ENCODE measurements around the gene ITIH3. TPM values are rescaled to one million over a fixed set of nuclear protein-coding genes. Genes with fewer than 3 reads are reported as not detected.

Gene ITIH3
- total and polyA plus RNA-seq, 2 of the 8 experiments (the other 6 are each of a cell fraction or from before 2014, with no cell fraction given) = not detected

DNA sequence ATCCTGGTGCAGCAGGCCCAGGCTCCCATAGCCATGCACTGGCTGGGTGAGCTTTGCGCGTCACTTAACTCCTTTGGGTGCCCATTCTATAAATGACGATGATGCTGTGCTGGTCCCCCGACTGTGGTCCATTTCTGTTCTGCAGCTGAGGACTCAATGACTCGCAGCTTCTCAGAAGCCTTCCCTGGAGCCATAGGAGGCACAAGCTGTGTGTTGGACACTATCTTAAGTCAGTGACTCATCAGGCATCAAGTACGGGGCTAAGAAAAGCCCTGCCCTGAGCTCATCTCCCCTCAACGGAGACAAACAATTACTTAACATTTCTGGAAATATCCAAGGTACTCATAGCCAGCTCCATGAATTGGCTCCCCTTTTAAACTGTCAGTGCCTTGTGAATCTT, 54.0 kb downstream of the ITIH3 start (continued):
- TF ChIP-seq, protein P1, sequence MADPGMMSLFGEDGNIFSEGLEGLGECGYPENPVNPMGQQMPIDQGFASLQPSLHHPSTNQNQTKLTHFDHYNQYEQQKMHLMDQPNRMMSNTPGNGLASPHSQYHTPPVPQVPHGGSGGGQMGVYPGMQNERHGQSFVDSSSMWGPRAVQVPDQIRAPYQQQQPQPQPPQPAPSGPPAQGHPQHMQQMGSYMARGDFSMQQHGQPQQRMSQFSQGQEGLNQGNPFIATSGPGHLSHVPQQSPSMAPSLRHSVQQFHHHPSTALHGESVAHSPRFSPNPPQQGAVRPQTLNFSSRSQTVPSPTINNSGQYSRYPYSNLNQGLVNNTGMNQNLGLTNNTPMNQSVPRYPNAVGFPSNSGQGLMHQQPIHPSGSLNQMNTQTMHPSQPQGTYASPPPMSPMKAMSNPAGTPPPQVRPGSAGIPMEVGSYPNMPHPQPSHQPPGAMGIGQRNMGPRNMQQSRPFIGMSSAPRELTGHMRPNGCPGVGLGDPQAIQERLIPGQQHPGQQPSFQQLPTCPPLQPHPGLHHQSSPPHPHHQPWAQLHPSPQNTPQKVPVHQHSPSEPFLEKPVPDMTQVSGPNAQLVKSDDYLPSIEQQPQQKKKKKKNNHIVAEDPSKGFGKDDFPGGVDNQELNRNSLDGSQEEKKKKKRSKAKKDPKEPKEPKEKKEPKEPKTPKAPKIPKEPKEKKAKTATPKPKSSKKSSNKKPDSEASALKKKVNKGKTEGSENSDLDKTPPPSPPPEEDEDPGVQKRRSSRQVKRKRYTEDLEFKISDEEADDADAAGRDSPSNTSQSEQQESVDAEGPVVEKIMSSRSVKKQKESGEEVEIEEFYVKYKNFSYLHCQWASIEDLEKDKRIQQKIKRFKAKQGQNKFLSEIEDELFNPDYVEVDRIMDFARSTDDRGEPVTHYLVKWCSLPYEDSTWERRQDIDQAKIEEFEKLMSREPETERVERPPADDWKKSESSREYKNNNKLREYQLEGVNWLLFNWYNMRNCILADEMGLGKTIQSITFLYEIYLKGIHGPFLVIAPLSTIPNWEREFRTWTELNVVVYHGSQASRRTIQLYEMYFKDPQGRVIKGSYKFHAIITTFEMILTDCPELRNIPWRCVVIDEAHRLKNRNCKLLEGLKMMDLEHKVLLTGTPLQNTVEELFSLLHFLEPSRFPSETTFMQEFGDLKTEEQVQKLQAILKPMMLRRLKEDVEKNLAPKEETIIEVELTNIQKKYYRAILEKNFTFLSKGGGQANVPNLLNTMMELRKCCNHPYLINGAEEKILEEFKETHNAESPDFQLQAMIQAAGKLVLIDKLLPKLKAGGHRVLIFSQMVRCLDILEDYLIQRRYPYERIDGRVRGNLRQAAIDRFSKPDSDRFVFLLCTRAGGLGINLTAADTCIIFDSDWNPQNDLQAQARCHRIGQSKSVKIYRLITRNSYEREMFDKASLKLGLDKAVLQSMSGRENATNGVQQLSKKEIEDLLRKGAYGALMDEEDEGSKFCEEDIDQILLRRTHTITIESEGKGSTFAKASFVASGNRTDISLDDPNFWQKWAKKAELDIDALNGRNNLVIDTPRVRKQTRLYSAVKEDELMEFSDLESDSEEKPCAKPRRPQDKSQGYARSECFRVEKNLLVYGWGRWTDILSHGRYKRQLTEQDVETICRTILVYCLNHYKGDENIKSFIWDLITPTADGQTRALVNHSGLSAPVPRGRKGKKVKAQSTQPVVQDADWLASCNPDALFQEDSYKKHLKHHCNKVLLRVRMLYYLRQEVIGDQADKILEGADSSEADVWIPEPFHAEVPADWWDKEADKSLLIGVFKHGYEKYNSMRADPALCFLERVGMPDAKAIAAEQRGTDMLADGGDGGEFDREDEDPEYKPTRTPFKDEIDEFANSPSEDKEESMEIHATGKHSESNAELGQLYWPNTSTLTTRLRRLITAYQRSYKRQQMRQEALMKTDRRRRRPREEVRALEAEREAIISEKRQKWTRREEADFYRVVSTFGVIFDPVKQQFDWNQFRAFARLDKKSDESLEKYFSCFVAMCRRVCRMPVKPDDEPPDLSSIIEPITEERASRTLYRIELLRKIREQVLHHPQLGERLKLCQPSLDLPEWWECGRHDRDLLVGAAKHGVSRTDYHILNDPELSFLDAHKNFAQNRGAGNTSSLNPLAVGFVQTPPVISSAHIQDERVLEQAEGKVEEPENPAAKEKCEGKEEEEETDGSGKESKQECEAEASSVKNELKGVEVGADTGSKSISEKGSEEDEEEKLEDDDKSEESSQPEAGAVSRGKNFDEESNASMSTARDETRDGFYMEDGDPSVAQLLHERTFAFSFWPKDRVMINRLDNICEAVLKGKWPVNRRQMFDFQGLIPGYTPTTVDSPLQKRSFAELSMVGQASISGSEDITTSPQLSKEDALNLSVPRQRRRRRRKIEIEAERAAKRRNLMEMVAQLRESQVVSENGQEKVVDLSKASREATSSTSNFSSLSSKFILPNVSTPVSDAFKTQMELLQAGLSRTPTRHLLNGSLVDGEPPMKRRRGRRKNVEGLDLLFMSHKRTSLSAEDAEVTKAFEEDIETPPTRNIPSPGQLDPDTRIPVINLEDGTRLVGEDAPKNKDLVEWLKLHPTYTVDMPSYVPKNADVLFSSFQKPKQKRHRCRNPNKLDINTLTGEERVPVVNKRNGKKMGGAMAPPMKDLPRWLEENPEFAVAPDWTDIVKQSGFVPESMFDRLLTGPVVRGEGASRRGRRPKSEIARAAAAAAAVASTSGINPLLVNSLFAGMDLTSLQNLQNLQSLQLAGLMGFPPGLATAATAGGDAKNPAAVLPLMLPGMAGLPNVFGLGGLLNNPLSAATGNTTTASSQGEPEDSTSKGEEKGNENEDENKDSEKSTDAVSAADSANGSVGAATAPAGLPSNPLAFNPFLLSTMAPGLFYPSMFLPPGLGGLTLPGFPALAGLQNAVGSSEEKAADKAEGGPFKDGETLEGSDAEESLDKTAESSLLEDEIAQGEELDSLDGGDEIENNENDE (IDR thresholded peaks at IDR 0.05; ENCODE audit: insufficient replicate concordance, low read length) = no peak
- no peak for TF ChIP-seq HDAC2 (IDR thresholded peaks at IDR 0.05; ENCODE audit: borderline replicate concordance in 1 of 2, low read depth in 2 of 2, low read length in 2 of 2)
